ENCODE data around the gene MMP14. TPM values are rescaled to one million over a fixed set of nuclear protein-coding genes. Genes with fewer than 3 reads are reported as not detected.
"Not testable (repeated sequence)": the region's sequence is repeated elsewhere in the genome, so short reads cannot be mapped to it uniquely, and the experiment has no call there.

The MMP14 gene
- total and polyA plus RNA-seq, 2 of the 13 experiments (the other 11 are each of a cell fraction or from before 2014, with no cell fraction given), result 5.2 to 9.8 TPM

GRCh38 chr14:22824711-22825359, 11.6 kb upstream of the MMP14 start (continued):
- TF ChIP-seq MAFK (conservative IDR thresholded peaks at IDR 0.05 in 1 of 2, IDR thresholded peaks at IDR 0.05 in 1 of 2; ENCODE audit: low read length in 2 of 2) (0 out of 4 replicates have a peak, but pooled peaks have one; percentile 17 to 23), GMEB2 (CRISPR knock-in tag; IDR thresholded peaks at IDR 0.05; ENCODE audit: low read depth) (no peak), KDM5B (CRISPR knock-in tag; IDR thresholded peaks at IDR 0.05; ENCODE audit: borderline replicate concordance) (peak; percentile 57; the same call in 1 of the 2 replicates)

GRCh38 chr14:22829076-22829660, 7.2 kb upstream of the MMP14 start:
- H4K20me1 ChIP-seq (ENCODE audit: insufficient read depth, low read length); FAIRE-seq; in situ Hi-C loops (cut with HindIII; ENCODE audit: extremely low pct_ligation_motif_present, low pct_unique_long_range_greater_than_20kb); DNase-seq (ENCODE audit: low spot score); H3K9me3 ChIP-seq (ENCODE audit: low read length); H3K27me3 ChIP-seq (ENCODE audit: control insufficient read depth in 1 of 2, insufficient read depth in 2 of 2, low read length in 2 of 2); ATAC-seq: not testable (repeated sequence)
- peak overlapping the region; percentile 98 for H2AFZ ChIP-seq (ENCODE audit: low read length)
- CTCF ChIA-PET (ENCODE audit: low intra/inter-chr PET ratio, low total read pairs), result interaction anchor here (0.9 kb wide), 1 partner anchor 24 kb away, joined by 4 read pairs; no protein-coding TSS in a partner anchor
- peaks cover 7 to 15% of the 10 kb centered on the region in 2 experiments for H3K36me3 ChIP-seq (replicated peaks in 1 of 2; ENCODE audit: control insufficient read depth in 1 of 2, insufficient read depth in 2 of 2, low read length in 2 of 2)
- peaks cover 31% of the 10 kb centered on the region for H3K4me1 ChIP-seq (ENCODE audit: insufficient read depth, low read length)
- peak overlapping the region; percentile 87 for H3K4me2 ChIP-seq (ENCODE audit: low read depth, low read length)
- WGBS (ENCODE audit: low lambda C conversion rate), result 85% methylated on average over 12 of the region's 12 CpGs
- peak overlapping the region; percentile 74 to 97 (median 88); a peak in 5 of 6 replicates for H3K4me3 ChIP-seq (replicated peaks in 1 of 3; ENCODE audit: insufficient read depth in 1 of 3, low read depth in 2 of 3, low read length in 3 of 3)
- H3K27ac ChIP-seq (ENCODE audit: extremely low read length, insufficient read depth, low read length), result peak overlapping the region; percentile 65
- intact Hi-C loops (cut with micrococcal nuclease; ENCODE audit: unreplicated experiment), result loop anchor here (2.0 kb wide), 1 partner anchor 52 kb away; no protein-coding TSS in a partner anchor
- peaks cover 16% of the 10 kb centered on the region for H3K79me2 ChIP-seq (ENCODE audit: insufficient read depth, low read length)
- POLR2A ChIA-PET, result interaction anchor here (0.6 to 3.7 kb wide), 11 partner anchors 8 to 522 kb away, joined by 3 to 29 read pairs (median 10); partner anchors contain the start of genes DAD1, LRP10, OXA1L and PABPN1
- H3K9ac ChIP-seq (ENCODE audit: insufficient read depth, low read depth, low read length), result peak overlapping the region; percentile 90
- TSS peak; percentile 96 for BruUV-seq (replicated peaks)
- 0 out of 2 replicates have a peak, but pooled peaks have one; percentile 63 for TF ChIP-seq PRDM10 (CRISPR knock-in tag; IDR thresholded peaks at IDR 0.05; ENCODE audit: low read depth)
- peak; percentile 21; the same call in 1 of the 2 replicates for TF ChIP-seq RFXAP (CRISPR knock-in tag; IDR thresholded peaks at IDR 0.05; ENCODE audit: borderline replicate concordance)
- peak; percentile 65; the same call in 1 of the 2 replicates for TF ChIP-seq SNAI1 (CRISPR knock-in tag; IDR thresholded peaks at IDR 0.05; ENCODE audit: borderline replicate concordance)
- TF ChIP-seq GPN1 (CRISPR knock-in tag; IDR thresholded peaks at IDR 0.05; ENCODE audit: borderline replicate concordance), result 0 out of 2 replicates have a peak, but pooled peaks have one; percentile 44
- peak; percentile 96 for TF ChIP-seq ZNF460 (CRISPR knock-in tag; IDR thresholded peaks at IDR 0.05; ENCODE audit: borderline replicate concordance)
- TF ChIP-seq ZNF33A (CRISPR knock-in tag; IDR thresholded peaks at IDR 0.05; ENCODE audit: borderline replicate concordance), result peak; percentile 94; the same call in 1 of the 2 replicates
- 0 out of 2 replicates have a peak, but pooled peaks have one; percentile 28 for TF ChIP-seq FOXJ3 (CRISPR knock-in tag; IDR thresholded peaks at IDR 0.05; ENCODE audit: borderline replicate concordance)
- peak; percentile 9 for TF ChIP-seq PTBP1 (IDR thresholded peaks at IDR 0.05; ENCODE audit: low read depth, low read length, poor library complexity, severe bottlenecking)
